OCI-LY1 (cell line): ENCODE data around the gene TMEM88.
A peak's percentile ranks its signal among the peaks of the same experiment; 100 is the strongest.

ENCODE experiments used
- H2AFZ ChIP-seq: fragments of 200-600 bp; sonication (generic), shearing (Covaris generic); 2 replicates; pipeline ENCODE4 v1.6.0; 2014; ENCODE audit warnings: antibody characterized with exemption, mild to moderate bottlenecking, low read length
- H3F3A ChIP-seq: fragments of 200-600 bp; sonication (generic), shearing (Covaris generic); 2 replicates; pipeline ENCODE4 v1.6.0; 2014; ENCODE audit warnings: mild to moderate bottlenecking, antibody characterized with exemption, low read length, moderate library complexity; ENCODE audit not compliant: insufficient read depth
- H3K27ac ChIP-seq: fragments of 200-600 bp; sonication (generic); 2 replicates; pipeline ENCODE4 v1.5.1; 2014; ENCODE audit warnings: low read length, mixed run types, mild to moderate bottlenecking, low read depth; ENCODE audit not compliant: poor library complexity, severe bottlenecking
- H3K27me3 ChIP-seq: fragments of 200-600 bp; sonication (generic); 2 replicates; pipeline ENCODE4 v1.6.0; 2014; ENCODE audit warnings: antibody characterized with exemption, mild to moderate bottlenecking, low read length, moderate library complexity; ENCODE audit not compliant: insufficient read depth
- H3K36me3 ChIP-seq: fragments of 200-600 bp; sonication (generic); 2 replicates; pipeline ENCODE4 v1.6.1; 2014; ENCODE audit warnings: mild to moderate bottlenecking, antibody characterized with exemption, low read length, moderate library complexity, mixed read lengths; ENCODE audit not compliant: insufficient read depth
- H3K4me1 ChIP-seq: fragments of 200-600 bp; sonication (generic); 2 replicates; pipeline ENCODE4 v1.5.1; 2014; ENCODE audit warnings: mild to moderate bottlenecking, low read length, moderate library complexity; ENCODE audit not compliant: insufficient read depth, severe bottlenecking
- H3K4me2 ChIP-seq: fragments of 200-600 bp; sonication (generic), shearing (Covaris generic); 2 replicates; pipeline ENCODE4 v1.6.1; 2014; ENCODE audit warnings: low read length
- H3K4me3 ChIP-seq: fragments of 200-600 bp; sonication (generic); 2 replicates; pipeline ENCODE4 v1.5.1; 2014; ENCODE audit warnings: low read length, low read depth, mild to moderate bottlenecking, mixed read lengths; ENCODE audit not compliant: poor library complexity, severe bottlenecking
- H3K79me2 ChIP-seq: fragments of 200-600 bp; shearing (Covaris generic); 2 replicates; pipeline ENCODE4 v1.6.1; 2016; ENCODE audit warnings: mixed run types, low read length, mixed read lengths; ENCODE audit not compliant: insufficient read depth
- H3K9ac ChIP-seq: fragments of 200-600 bp; sonication (generic), shearing (Covaris generic); 2 replicates; pipeline ENCODE4 v1.6.1; 2014; ENCODE audit warnings: mild to moderate bottlenecking, low read length, mixed read lengths
- H3K9me2 ChIP-seq: fragments of 200-600 bp; sonication (generic), shearing (Covaris generic); 2 replicates; pipeline ENCODE4 v1.6.1; 2014; ENCODE audit warnings: low read depth, mild to moderate bottlenecking, low read length, mixed read lengths
- H3K9me3 ChIP-seq: fragments of 200-600 bp; shearing (Covaris generic); 2 replicates; pipeline ENCODE4 v1.6.1; 2014; ENCODE audit warnings: low read length, mixed read lengths
- H4K20me1 ChIP-seq: fragments of 200-600 bp; sonication (generic), shearing (Covaris generic); 2 replicates; pipeline ENCODE4 v1.6.0; 2016; ENCODE audit warnings: mild to moderate bottlenecking, low read length; ENCODE audit not compliant: insufficient read depth
- EZH2 ChIP-seq: fragments of 200-600 bp; sonication (generic), shearing (Covaris generic); IDR thresholded peaks from 2 replicates; pipeline ENCODE4 v1.8.0; 2017; ENCODE audit warnings: borderline replicate concordance, mixed run types, mild to moderate bottlenecking, antibody characterized with exemption, low read length, moderate library complexity, mixed read lengths
- TF ChIP-seq, protein P1 (sequence below): fragments of 200-600 bp; sonication (generic), shearing (Covaris generic); IDR thresholded peaks from 2 replicates; pipeline ENCODE4 v1.5.1; 2017; ENCODE audit warnings: mild to moderate bottlenecking, antibody characterized with exemption, low read length, moderate library complexity, mixed read lengths

The TMEM88 gene

DNA sequence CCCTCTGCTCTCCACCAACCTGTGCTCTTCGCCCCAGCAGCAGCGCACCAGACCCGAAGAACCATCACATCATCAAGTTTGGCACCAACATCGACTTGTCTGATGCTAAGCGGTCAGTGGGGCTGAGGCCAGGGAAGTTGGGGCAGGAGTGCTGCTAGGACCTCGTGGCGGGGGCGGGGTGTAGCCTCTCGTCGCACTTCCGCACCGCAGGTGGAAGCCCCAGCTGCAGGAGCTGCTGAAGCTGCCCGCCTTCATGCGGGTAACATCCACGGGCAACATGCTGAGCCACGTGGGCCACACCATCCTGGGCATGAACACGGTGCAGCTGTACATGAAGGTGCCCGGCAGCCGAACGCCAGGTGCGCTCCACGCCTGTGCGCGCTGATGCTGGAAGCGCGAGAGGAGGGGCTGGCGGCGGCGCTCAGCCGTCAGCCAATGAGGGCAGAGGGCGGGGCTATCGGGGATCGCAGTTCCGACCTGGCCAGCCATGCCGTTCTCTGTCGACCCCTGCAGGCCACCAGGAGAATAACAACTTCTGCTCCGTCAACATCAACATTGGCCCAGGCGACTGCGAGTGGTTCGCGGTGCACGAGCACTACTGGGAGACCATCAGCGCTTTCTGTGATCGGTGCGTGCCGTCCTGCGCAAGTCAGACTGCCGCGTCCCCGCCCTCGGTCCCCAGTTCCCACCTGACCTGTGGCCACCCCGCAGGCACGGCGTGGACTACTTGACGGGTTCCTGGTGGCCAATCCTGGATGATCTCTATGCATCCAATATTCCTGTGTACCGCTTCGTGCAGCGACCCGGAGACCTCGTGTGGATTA, 3.2 kb upstream of the TMEM88 start:
- no peak for TF ChIP-seq EZH2
- TF ChIP-seq, protein P1, sequence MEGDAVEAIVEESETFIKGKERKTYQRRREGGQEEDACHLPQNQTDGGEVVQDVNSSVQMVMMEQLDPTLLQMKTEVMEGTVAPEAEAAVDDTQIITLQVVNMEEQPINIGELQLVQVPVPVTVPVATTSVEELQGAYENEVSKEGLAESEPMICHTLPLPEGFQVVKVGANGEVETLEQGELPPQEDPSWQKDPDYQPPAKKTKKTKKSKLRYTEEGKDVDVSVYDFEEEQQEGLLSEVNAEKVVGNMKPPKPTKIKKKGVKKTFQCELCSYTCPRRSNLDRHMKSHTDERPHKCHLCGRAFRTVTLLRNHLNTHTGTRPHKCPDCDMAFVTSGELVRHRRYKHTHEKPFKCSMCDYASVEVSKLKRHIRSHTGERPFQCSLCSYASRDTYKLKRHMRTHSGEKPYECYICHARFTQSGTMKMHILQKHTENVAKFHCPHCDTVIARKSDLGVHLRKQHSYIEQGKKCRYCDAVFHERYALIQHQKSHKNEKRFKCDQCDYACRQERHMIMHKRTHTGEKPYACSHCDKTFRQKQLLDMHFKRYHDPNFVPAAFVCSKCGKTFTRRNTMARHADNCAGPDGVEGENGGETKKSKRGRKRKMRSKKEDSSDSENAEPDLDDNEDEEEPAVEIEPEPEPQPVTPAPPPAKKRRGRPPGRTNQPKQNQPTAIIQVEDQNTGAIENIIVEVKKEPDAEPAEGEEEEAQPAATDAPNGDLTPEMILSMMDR = peak; percentile 89
- peaks cover 6% of the 10 kb centered on the region for H3F3A ChIP-seq
- peak overlapping the region; percentile 90 for H3K4me2 ChIP-seq
- H3K79me2 ChIP-seq = no peaks in the 10 kb centered on the region
- H3K36me3 ChIP-seq = peaks cover 64% of the 10 kb centered on the region
- H3K4me1 ChIP-seq = peaks cover 43% of the 10 kb centered on the region
- no peaks in the 10 kb centered on the region for H3K27me3 ChIP-seq
- peak overlapping the region; percentile 70 for H3K9ac ChIP-seq
- no peaks in the 10 kb centered on the region for H4K20me1 ChIP-seq
- peak overlapping the region; percentile 80 for H3K27ac ChIP-seq
- no peaks in the 10 kb centered on the region for H3K9me2 ChIP-seq
- H3K9me3 ChIP-seq = no peaks in the 10 kb centered on the region
- H3K4me3 ChIP-seq = peak overlapping the region; percentile 66
- no peak overlapping the region for H2AFZ ChIP-seq

GRCh38 chr17:7852262-7852670, 2.6 kb upstream of the TMEM88 start:
- Histone ChIP-seq H3K79me2 (no peaks in the 10 kb centered on the region), H3K4me1 (peaks cover 43% of the 10 kb centered on the region), H3F3A (peaks cover 6% of the 10 kb centered on the region), H3K27ac (peak overlapping the region; percentile 47), H3K4me3 (no peak overlapping the region), H3K27me3 (no peaks in the 10 kb centered on the region), H2AFZ (no peak overlapping the region), H4K20me1 (no peaks in the 10 kb centered on the region), H3K9ac (no peak overlapping the region; the same call in 1 of the 2 replicates), H3K9me3 (no peaks in the 10 kb centered on the region), H3K36me3 (peaks cover 59% of the 10 kb centered on the region), H3K9me2 (no peaks in the 10 kb centered on the region), H3K4me2 (peak overlapping the region; percentile 90; the same call in 1 of the 2 replicates)
- TF ChIP-seq, protein P1 = no peak
- no peak for TF ChIP-seq EZH2

DNA sequence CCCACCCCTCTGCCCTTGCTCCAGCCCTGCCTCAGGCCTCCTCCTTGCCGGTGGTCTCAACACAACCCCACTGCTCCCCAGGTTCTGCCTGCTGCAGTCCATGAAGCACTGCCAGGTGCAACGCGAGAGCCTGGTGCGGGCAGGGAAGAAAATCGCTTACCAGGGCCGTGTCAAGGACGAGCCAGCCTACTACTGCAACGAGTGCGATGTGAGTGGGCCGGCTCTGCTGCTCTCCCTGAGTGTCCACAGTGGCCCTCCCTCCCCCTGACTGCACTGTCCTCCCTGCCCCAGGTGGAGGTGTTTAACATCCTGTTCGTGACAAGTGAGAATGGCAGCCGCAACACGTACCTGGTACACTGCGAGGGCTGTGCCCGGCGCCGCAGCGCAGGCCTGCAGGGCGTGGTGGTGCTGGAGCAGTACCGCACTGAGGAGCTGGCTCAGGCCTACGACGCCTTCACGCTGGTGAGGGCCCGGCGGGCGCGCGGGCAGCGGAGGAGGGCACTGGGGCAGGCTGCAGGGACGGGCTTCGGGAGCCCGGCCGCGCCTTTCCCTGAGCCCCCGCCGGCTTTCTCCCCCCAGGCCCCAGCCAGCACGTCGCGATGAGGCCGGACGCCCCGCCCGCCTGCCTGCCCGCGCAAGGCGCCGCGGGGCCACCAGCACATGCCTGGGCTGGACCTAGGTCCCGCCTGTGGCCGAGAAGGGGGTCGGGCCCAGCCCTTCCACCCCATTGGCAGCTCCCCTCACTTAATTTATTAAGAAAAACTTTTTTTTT, 1.8 kb upstream of the TMEM88 start:
- peaks cover 54% of the 10 kb centered on the region for H3K36me3 ChIP-seq
- no peak overlapping the region for H3K4me3 ChIP-seq
- H3K27ac ChIP-seq = no peak overlapping the region
- H3K4me2 ChIP-seq = no peak overlapping the region
- no peaks in the 10 kb centered on the region for H3K79me2 ChIP-seq
- H3K9ac ChIP-seq = no peak overlapping the region
- peaks cover 43% of the 10 kb centered on the region for H3K4me1 ChIP-seq
- no peaks in the 10 kb centered on the region for H3K9me3 ChIP-seq
- H2AFZ ChIP-seq = no peak overlapping the region
- no peaks in the 10 kb centered on the region for H3K9me2 ChIP-seq
- H3F3A ChIP-seq = peaks cover 6% of the 10 kb centered on the region
- TF ChIP-seq, protein P1 = no peak
- TF ChIP-seq EZH2 = no peak
- no peaks in the 10 kb centered on the region for H3K27me3 ChIP-seq
- H4K20me1 ChIP-seq = no peaks in the 10 kb centered on the region
